Renal pelvis (tissue), 4 donors: ENCODE results near the gene PLPPR3. TPM values are rescaled to one million over a fixed set of nuclear protein-coding genes. Genes with fewer than 3 reads are reported as not detected.

Experiments used
- DNase-seq: peaks from one replicate; pipeline ENCODE4 v3.0.0-alpha.2; 2013
- polyA plus RNA-seq, 3 donors: library from polyadenylated mRNA; unstranded; fragments of 120-200 nt; gene quantifications; one replicate each; pipeline ENCODE4 v1.2.1, GENCODE V29; 2013; ENCODE audit not compliant: insufficient read length in 3 of 3

PLPPR3 gene
- polyA plus RNA-seq, 3 donors, result 11.2 to 25.9 (median 17.1) TPM

DNA sequence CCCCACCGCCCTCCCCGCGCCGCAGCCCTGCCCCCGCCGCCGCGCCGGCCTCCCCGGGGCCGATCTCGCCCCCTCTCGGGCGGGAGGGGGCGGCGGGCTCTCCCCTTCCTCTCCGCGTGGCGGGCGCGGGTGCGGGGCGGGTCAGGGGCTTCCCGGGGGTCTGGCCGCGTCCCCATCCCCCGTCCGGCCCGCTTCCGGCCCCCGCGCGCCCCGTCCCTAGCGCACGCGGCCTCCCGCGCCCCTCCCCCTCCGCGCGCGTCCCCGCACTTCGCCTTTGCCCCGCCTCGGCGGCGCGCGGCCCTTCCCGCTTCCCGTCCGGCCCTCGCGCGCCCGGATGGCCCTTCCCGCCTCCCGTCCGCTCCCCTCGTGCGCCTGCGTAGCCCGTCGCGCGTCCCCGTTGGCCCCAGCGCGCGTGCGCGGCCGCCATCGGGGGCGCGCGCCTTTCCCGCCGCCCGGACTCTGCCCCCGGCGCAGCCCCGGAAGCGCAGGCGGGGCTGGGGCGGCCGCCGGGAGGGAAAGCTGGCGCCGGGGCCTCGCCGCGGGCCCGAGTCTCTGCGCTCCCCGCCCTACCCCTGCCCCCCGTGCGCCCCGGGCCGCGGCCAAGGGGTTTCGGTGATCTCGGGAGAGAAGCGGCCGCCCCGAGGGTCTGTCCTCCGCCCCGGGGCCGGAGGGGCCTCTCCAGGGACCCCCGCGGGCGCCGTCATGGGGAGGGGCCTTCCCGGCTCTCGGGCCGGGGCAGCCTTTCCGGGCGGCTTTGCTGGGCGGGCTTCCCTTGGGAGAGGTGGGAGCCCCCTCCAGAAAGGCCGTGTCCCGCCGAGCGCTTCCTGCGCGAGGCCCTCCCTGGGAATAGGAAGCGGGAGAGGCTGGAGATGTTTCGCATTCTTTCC is 24.0 kb downstream of the PLPPR3 start:
- peak; percentile 90 for DNase-seq

DNA sequence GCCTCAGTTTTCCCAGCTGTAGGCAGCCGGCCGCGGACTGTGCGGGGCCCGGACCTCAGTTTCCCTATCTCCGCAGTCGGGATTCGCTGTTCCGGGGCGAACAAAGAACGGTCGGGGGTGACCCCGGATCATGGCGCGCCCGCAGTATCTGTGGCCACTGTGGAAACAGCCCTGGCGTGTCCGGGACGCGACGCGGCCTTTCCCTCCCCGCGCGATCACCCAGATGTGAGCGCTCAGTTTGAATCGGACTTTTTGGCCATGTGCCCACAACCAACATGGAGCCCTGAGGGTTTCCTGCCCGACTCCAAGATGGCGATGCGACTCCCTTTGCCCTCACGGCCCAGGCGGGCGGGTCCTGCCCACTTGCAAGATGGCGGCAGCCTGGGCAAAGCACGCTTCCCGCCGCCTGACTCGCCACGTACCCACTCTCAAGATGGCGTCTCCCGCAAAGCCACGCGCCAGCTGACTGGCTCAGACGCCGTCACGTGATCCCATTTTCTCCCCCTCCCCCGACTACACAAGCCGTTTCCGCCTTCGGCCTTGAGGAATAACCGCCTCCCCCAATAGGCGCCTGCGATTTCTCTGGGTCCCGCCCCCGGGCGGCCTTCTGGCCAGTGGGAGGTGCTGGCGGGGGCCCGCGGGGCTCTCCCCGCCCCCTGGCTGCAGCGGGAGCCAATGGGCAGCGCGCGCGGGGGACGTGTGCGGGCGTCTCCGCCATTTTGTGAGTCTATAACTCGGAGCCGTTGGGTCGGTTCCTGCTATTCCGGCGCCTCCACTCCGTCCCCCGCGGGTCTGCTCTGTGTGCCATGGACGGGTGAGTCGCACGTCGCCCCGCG is 24.8 kb downstream of the PLPPR3 start, which contains the start of gene PTBP1:
PTBP1 (plus strand) TSS at position 761 of the 836 bp plus-strand sequence; CDS start at position 807, 46 bp downstream.
- DNase-seq, result peak; percentile 100

DNA sequence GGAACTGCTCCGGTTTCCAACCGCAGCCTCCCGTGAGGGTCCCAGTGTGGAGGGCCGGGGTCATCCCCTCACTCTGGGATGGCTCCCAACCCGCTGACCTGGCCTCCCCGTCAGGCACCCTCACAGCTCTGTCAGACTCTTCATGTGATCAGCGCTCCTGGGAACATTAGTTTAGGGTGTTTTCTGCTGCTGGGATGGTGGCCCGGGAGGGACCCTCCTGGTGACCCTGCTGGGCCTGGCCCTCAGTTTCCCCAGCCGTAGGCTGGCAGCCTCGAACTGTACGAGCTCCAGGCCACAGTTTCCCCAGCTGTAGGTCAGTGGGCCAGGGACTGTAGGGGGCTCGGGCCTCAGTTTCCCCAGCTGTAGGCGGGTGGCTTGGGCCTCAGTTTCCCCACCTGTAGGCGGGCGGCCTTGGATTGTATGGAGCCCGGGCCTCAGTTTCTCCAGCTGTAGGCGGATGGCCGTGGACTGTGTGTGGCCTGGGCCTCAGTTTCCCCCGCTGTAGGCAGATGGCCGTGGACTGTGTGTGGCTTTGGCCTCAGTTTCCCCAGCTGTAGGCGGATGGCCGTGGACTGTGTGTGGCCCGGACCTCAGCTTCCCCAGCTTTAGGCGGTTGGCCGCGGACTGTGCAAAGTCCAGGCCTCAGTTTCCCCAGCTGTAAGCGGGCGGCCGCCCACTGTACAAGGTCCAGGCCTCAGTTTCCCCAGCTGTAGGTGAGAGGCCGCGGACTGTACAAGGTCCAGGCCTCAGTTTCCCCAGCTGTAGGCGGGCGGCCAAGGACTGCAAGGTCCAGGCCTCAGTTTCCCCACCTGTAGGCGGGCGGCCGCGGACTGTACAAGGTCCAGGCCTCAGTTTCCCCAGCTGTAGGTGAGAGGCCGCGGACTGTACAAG is 25.8 kb downstream of the PLPPR3 start:
- DNase-seq, result no peak

DNA sequence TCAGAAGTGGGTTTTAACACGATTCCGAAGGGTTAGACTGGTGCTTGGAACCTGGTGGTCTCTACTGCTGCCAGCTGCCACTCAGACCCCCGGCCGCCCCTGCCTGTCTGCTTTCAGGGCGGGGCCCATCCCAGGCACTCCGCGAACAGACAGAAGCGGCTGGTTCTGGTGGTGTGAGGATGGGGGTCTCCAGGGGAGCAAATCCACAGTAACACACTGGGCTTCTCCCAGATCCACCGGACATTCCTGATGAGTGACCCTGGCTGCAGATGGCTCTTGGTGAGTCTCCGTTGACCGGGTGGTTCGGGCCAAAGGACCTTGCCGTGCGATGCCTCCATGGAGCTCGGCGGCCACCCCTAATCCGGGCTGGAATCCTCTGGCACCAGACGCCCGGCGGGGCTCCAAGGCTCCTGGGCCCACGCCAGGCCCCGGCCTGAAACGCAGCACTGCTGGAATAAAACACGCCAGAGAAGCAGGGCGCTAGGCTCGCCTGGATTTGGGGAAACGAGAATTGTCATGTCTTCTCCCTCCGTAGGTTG is 26.6 kb downstream of the PLPPR3 start:
- DNase-seq, result no peak

DNA sequence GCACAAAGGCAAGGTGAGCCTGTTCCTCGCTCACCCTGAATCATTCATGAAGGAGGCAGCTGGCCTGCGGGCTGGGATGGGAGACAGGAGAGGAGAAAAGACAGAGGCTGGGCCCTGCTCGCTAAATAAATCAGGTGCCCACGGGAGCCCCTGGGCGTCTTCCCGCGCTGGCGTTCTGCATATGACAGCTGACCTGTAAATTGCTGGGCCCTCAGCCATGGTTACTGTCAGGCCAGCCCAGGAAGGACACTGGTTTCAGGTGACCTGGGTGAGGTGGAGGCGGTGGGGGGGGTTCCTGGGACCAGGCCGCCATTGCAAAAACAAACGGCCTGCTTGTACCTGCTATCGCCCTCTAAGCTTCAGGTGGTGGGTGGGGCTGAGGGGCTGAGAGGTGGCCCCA is 27.9 kb downstream of the PLPPR3 start:
- DNase-seq, result no peak

DNA sequence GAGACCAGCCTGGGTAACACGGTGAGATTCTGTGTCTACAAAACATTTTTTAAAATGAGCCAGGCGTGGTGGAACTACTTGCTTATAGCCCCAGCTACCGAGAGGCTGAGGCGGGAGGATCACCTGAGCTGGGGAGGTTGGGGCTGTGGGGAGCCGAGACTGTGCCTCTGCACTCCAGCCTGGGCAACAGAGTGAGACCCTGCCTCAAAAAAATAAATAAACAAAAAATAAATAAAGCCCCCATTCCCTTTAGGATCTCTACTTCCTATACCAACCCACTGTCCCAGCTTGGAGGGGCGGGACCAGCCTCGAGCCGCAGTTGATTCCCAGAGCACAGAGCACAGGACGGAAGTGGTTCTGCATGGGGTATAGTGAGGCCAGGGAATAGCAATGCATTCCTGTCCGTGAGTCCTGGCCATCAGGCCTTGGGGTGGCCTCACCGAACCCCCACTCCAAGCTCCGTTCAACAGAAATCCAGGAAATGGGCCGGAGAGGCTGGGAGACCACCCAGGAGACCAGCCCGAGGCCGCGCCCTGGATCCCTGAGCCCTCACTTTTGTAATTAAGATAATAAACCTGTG is 29.4 kb downstream of the PLPPR3 start:
- DNase-seq, result no peak

DNA sequence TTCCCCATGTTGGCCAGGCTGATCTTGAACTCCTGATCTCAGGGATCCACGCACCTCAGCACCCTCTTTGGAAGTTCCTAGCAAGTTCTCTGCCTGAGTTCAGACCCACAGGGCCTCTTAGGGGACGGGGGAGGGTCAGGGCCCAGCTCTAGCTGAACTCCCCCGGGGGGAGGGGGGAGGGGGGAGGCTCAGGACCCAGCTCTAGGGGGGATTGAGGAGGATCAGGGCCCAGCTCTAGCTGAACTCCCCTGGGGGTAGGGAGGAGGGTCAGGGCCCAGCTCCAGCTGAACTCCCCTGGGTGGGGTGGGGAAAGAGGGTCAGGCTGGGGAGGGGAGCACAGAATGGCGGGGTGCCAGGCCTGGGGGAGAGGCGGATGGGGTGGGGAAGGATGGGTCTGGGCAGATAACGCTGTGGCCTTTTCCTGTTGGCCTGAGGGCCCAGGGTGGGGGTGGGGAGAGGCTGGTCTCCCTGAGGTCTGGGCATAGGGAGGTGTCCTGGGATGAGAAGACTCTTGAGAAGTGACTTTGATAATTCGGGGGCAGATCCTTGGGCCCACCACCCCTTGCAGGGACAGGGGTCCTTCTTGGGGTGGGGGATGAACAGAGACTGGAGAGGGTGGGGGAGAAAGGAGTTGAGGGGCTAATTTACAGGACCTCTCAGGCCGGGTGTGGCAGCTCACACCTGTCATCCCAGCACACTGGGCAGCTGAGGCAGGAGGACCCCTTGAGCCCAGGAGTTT is 30.0 kb downstream of the PLPPR3 start:
- DNase-seq, result no peak

DNA sequence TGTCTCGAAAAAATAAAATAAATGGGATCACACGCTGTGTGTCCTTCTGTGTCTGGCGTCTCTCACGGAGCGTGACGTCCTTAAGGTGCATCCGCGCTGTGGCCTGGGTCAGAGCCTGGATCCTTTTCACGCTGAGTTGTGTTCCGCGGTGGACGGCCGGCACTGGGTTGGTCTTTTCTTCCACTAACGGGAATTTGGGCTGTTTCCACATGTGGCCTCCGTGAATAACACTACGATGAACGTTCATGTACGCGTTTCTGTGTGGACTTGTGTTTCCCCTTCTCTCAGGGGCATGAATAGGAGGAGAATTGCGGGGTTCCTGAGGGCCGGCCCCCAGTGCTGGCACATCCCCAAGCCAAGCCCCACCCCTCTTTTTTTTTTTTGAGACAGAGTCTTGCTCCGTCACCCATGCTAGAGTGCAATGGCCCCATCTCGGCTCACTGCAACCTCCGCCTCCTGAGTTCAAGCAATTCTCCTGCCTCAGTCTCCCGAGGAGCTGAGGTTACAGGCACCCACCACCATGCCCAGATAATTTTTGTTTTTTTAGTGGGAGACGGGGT is 30.7 kb downstream of the PLPPR3 start:
- DNase-seq, result no peak

DNA sequence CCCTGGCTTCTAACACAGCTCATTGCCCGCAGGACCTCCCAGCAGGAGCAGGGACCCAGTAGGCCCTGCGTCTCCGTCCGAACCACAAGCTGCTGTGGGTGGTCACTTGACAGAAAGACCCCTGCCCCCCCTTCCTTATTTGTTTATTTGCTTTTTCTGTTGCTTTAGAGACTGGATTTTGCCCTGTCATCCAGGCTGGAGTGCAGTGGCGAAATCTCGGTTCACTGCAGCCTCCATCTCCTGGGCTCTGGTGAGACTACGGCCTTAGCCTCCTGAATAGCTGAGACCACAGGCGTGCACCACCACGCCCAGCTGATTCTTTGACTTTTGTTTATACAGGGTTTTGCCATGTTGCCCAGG is 32.1 kb downstream of the PLPPR3 start:
- no peak for DNase-seq

DNA sequence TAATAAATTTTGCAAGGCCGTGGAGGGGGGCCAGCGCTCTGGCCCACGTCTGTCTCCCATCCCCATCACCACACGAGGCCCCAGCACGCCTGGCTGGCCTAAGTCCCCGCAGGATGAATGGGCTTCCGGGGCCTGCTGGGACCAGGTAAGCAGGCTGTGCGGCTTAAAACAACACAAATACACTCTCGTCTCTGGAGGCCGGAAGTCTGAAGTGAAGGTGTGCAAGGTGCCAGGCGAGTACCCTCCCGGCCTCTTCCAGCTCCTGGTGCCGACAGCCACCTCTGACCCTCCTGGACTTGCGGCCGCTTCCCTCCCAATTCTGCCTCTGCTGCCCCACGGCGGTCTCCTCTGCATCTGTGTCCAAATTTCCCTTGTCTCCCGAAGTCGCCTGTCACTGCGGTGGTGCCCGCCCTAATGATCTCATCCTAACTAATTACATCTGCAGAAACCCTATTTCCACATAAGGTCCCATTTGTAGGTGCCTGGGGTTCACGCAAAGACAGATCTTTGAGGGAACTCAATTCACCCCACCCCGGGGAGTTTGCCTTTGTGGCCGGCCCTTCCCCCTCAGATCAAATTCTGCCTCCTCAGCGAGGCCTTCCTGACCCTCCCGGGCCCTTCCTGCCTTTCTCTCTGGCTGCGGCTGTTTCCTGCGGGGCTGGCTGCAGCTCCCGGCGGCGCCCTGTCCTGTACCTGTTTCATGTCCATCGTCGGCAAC is 32.6 kb downstream of the PLPPR3 start:
- DNase-seq, result no peak

DNA sequence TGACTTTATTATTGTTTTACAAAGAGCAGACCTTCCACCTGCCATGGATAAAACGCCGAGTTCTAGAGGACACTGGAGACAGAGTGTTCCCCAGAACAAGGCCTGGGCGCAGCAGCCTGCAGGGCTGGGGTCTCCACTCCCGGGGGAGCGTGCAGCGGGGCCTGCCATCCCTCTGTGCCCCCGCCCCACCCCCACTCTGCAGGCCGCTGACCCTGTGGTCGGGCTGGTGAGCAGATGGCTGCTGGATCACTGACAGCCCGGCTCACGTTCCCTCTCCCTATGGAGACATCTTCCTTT is 33.1 kb downstream of the PLPPR3 start:
- no peak for DNase-seq

DNA sequence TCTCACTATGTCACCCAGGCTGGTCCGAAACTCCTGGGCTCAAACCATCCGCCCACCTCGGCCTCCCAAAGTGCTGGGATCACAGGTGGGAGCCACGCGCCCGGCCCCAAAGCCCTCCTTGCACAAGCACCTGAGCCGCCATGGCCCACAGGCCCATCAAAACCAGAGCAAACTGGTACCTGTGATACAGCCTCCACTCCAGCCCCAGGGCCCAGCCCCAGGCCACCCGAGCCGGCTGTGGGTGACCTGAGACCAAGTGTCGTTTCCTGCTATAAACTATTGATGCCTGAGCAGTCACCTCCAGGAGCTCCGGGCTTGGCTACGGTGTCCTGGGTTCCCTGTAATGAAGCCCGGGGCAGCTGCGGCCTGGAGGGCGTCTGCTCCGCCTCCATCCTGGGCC is 34.2 kb downstream of the PLPPR3 start:
- DNase-seq, result no peak

DNA sequence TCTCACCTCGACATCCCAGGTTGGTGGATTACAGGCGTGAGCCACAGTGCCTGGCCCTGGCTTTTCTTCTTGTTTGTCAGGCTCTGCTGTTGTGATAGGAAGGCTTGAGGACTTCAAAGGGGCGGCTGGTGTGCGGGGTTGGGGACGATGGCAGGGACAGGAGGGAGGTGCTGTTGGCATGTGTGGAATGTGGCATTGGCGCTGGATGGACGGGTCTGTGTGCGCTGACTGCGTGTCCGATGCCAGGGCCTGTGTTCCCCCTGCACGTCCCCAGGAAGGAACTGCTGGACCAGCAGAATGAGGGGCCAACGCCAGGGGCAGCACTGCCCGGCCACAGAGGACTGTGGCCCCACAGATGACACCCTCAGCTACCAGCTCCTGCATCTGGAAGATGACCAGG is 37.2 kb downstream of the PLPPR3 start:
- no peak for DNase-seq

DNA sequence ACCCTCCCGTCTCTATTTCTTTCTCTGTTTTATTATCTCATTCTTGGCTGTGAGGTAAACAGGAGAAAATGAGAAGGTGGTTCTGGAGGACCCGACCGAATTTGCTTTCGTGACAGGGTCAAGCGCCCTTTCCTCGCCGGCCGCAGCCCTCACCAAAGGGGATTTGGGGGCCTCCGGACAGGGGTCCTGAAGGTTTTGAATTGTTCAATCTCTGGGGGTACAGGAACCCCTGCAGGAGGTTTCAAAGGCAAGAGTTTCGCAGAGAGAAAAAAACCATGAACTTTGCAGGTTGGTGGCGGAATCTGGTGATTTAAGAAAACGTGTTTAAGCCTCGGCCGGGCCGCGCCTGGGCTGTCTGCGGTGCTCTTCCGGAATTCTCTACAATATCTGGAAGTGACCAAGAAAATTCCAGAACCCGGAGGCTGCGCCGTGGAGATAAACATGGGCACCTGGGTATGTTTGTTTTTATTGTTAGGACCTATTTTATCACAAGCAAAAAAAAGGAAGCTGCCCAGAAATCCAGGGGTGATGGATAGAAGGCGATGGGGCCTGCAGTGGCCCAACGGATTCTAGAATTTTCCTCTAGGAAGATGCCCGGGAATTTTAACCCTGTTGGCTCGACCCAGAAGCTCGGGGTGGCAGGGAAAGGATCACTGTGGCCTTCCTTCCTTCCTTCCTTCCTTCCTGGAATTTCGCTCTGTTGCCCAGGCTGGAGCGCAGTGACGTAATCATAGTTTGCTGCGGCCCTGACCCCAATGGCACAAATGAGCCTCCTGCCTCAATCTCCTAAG is 38.7 kb downstream of the PLPPR3 start:
- no peak for DNase-seq

DNA sequence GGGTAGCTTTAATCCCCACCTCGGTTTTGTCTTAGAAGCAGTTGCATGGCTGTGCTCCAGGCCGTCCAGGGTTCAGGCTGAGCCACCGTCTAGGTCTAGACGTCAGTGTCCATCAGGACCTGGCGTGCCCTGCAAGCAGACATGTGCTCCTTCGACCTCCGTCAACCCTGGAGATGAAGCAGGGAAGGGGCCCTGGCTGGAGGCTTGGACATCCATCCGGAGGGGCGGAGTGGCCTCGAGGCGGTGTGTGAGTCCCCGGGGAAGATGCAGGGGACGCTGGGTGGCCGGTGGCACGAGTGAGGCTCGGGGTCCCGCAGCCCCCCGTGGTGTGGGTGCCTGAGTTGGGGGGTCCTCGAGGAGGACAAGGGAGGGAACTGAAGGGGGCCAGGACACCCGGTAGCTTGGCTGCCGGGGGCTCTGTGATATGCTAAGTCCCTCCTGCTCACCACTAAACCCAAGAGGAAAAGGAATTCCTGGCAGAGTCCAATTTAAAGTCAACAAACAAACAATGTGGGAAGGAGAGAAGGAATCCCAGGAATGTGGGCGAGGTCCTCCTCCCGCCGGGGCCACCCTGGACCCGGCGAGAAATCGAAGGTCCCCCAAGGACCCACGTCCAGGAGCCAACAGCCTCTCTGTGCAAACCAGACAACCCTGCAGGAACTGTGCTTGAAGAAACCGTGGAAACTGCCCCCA is 39.4 kb downstream of the PLPPR3 start:
- DNase-seq, result no peak

DNA sequence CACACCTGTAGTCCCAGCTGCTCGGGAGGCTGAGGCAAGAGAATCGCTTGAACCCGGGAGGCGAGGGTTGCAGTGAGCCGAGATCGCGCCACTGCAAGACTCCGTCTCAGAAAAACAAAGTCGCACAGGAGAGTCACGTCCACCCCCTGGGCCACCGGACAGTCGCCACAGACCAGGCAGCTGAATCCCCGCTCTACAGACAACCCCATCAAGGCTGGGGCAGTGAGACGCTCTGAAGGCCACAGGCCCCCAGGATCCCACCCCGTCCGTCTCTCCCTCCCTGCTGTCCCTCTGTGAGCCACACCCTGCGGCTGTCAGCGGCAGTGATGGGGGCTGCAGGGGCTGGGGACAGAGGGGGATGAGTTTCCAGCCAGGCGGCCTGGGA is 40.0 kb downstream of the PLPPR3 start:
- no peak for DNase-seq

DNA sequence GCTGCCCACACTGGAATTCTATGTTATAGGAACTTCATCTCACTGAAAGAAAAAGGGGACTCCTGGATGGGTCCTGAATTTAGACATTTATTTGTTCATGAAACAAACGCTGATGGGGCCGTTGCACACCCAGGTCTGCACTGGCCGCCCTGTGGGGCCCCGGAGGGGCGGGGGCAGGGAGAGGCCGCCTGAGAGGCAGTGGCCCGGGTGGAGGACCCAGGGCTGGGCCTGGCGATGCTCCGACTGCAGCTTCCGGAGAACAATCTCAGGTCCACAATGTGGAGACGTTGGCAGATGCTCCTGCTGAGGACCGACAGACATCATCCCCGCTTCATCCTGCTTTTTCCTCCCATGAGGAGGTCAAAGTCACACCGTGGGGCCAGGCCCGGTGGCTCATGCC is 40.8 kb downstream of the PLPPR3 start:
- DNase-seq, result no peak

DNA sequence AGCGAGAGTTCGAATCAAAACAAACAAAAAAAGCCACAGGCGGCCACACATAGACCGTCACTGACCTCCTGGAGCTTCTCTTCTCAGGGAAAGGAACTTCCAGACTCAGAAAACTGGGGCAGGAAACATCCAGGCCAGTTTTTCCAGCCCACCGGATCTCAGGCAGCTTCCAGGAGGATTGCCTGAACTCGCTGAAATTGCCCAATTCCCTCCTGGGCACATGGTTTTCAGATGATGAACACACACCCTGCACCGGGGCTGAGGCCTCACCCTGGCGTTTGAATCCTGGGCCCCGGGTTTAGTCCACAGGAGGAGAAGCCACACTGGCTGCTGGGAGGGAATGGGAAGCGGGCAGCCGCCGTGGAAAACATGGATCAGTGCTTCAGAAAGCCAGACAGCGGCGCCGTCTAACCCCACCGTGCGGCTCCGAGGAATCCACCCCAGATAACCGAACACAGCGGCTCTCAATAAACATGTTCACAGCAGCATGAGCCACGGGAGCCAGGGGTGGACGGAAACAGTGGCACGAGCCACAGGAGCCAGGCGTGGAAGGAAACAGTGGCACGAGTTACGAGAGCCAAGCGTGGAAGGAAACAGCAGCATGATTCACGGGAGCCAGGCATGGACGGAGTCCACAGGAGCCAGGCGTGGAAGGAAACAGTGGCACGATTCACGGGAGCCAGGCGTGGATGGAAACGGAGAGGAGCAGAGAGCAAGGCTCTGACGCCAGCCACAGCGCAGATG is 42.7 kb downstream of the PLPPR3 start:
- DNase-seq, result no peak
